A549 (cell line): ENCODE data around the gene FHAD1. TPM values are rescaled to one million over a fixed set of nuclear protein-coding genes. Genes with fewer than 3 reads are reported as not detected.

Experiments used
- ATAC-seq, 2 experiments: fragments of 200-7000 bp in 1 of 2; fragments of >200 bp in 1 of 2; cut with Nextera tagmentation in 1 of 2; cut with Tn5 transposase in 1 of 2; 3 replicates each; pipeline versions ENCODE4 v1.8.0 to v1.9.1; 2018 to 2020; ENCODE audit warnings: mild to moderate bottlenecking in 1 of 2, moderate library complexity in 1 of 2
- CTCF ChIA-PET: fragments of 300-600 bp; sonication (Branson Sonifier 250); formaldehyde crosslinking; extraction: SDS; loops from one replicate; lab custom pipeline; 2021; ENCODE audit warnings: antibody characterized with exemption, inconsistent platforms; lab: Yijun Ruan, JAX
- POLR2A ChIA-PET: fragments of 350-600 bp; formaldehyde crosslinking; extraction: SDS; loops from one replicate; lab custom pipeline; 2021; ENCODE audit warnings: antibody characterized with exemption, inconsistent platforms; lab: Yijun Ruan, JAX
- DNase-seq, 2 experiments: peaks; one replicate each; pipeline versions ENCODE4 v3.0.0 to v3.0.0-alpha.2; 2011 to 2016; ENCODE audit warnings: low read depth in 1 of 2, low spot score in 1 of 2
- FAIRE-seq: peaks from 2 replicates; lab custom pipeline; 2011; peaks lifted over from hg19 to GRCh38; lab: Jason Lieb, UNC
- H3K27ac ChIP-seq, 2 experiments: fragments of >200 bp; sonication (Bioruptor Twin); formaldehyde crosslinking; 3 replicates each; pipeline ENCODE4 v1.5.1; 2016 to 2017
- H3K4me1 ChIP-seq: fragments of >200 bp; sonication (Bioruptor Twin); formaldehyde crosslinking; 3 replicates; pipeline ENCODE4 v1.6.1; 2016
- H3K4me2 ChIP-seq: fragments of >200 bp; sonication (Bioruptor Twin); formaldehyde crosslinking; 3 replicates; pipeline ENCODE4 v1.6.1; 2016
- H3K4me3 ChIP-seq: fragments of >200 bp; sonication (Bioruptor Twin); formaldehyde crosslinking; 3 replicates; pipeline ENCODE4 v1.5.1; 2016
- H3K9me3 ChIP-seq: fragments of >200 bp; sonication (Bioruptor Twin); formaldehyde crosslinking; 3 replicates; pipeline ENCODE4 v1.6.1; 2016
- BHLHE40 ChIP-seq: IDR thresholded peaks from 2 replicates; pipeline ENCODE4 v1.6.1; 2012; ENCODE audit warnings: low read depth, low read length, inconsistent platforms
- CEBPB ChIP-seq, 2 experiments: fragments of >200 bp in 1 of 2; sonication (Bioruptor Twin) in 1 of 2; formaldehyde crosslinking in 1 of 2; IDR thresholded peaks; 2 replicates each; pipeline ENCODE4 v1.6.1; 2012 to 2016
- EHMT2 ChIP-seq: fragments of 200-600 bp; sonication (generic); IDR thresholded peaks from 2 replicates; pipeline ENCODE4 v1.6.1; 2016; ENCODE audit warnings: antibody characterized with exemption, low read depth, mild to moderate bottlenecking, moderate library complexity
- ELK1 ChIP-seq: fragments of 150-350 bp; IDR thresholded peaks from 2 replicates; pipeline ENCODE4 v1.6.1; 2014; ENCODE audit warnings: low read depth, mild to moderate bottlenecking, low read length
- EP300 ChIP-seq, 2 experiments: fragments of >200 bp; sonication (Bioruptor Twin); formaldehyde crosslinking; IDR thresholded peaks; 2 replicates in 1 of 2; 3 replicates in 1 of 2; pipeline ENCODE4 v1.6.1; 2016 to 2017
- FOSB ChIP-seq: fragments of 250-450 bp; sonication (Bioruptor Pico); IDR thresholded peaks from 2 replicates; pipeline ENCODE4 v1.5.0; 2020; ENCODE audit warnings: mild to moderate bottlenecking, moderate library complexity
- FOSL2 ChIP-seq, 2 experiments: fragments of 450-650 bp in 1 of 2; fragments of >200 bp in 1 of 2; sonication (Bioruptor Twin) in 1 of 2; formaldehyde crosslinking; IDR thresholded peaks; 2 replicates each; pipeline versions ENCODE4 v1.5.0 to v1.6.1; 2016 to 2020; ENCODE audit warnings: mild to moderate bottlenecking in 1 of 2, moderate library complexity in 1 of 2
- HES2 ChIP-seq: fragments of >200 bp; sonication (Bioruptor Twin); formaldehyde crosslinking; IDR thresholded peaks from 2 replicates; pipeline ENCODE4 v1.6.1; 2016
- HEYL ChIP-seq: fragments of 250-450 bp; sonication (Bioruptor Pico); IDR thresholded peaks from 2 replicates; pipeline ENCODE4 v1.8.0; 2021; ENCODE audit warnings: mild to moderate bottlenecking, moderate library complexity
- HMGXB4 ChIP-seq: fragments of 250-450 bp; sonication (Bioruptor Pico); IDR thresholded peaks from 2 replicates; pipeline ENCODE4 v1.5.0; 2021; ENCODE audit warnings: mild to moderate bottlenecking, moderate library complexity, borderline replicate concordance
- HOXB13 ChIP-seq: fragments of 250-450 bp; sonication (Bioruptor Pico); IDR thresholded peaks from 2 replicates; pipeline ENCODE4 v1.5.0; 2020; ENCODE audit warnings: low read depth, mild to moderate bottlenecking, moderate library complexity
- HOXB5 ChIP-seq: fragments of 250-450 bp; sonication (Bioruptor Pico); IDR thresholded peaks from 2 replicates; pipeline ENCODE4 v1.5.0; 2020; ENCODE audit warnings: mild to moderate bottlenecking, moderate library complexity
- JUN ChIP-seq, 2 experiments: fragments of >200 bp; sonication (Bioruptor Twin); formaldehyde crosslinking; IDR thresholded peaks; 2 replicates in 1 of 2; 3 replicates in 1 of 2; pipeline ENCODE4 v1.6.1; 2016 to 2017
- KDM5A ChIP-seq: fragments of 200-600 bp; sonication (generic); IDR thresholded peaks from 2 replicates; pipeline ENCODE4 v1.6.1; 2016; ENCODE audit warnings: antibody characterized with exemption, mild to moderate bottlenecking
- MAFK ChIP-seq: fragments of 450-650 bp; IDR thresholded peaks from 2 replicates; pipeline ENCODE4 v1.6.1; 2014; ENCODE audit not compliant: partially characterized antibody
- MAX ChIP-seq: IDR thresholded peaks from 2 replicates; pipeline ENCODE4 v1.6.1; 2012
- NFE2L2 ChIP-seq: fragments of 150-350 bp; conservative IDR thresholded peaks from 2 replicates; pipeline ENCODE4 v1.6.1; 2014; ENCODE audit warnings: low read length
- NPAS2 ChIP-seq: fragments of 250-450 bp; sonication (Bioruptor Pico); IDR thresholded peaks from 2 replicates; pipeline ENCODE4 v1.8.0; 2022; ENCODE audit warnings: mild to moderate bottlenecking, moderate library complexity, borderline replicate concordance
- POLR2A ChIP-seq: IDR thresholded peaks from 2 replicates; pipeline ENCODE4 v1.6.1; 2012; ENCODE audit warnings: mild to moderate bottlenecking, low read length
- RAD21 ChIP-seq, 2 experiments: fragments of >200 bp in 1 of 2; sonication (Bioruptor Twin) in 1 of 2; formaldehyde crosslinking in 1 of 2; IDR thresholded peaks in 1 of 2; conservative IDR thresholded peaks in 1 of 2; 2 replicates in 1 of 2; 3 replicates in 1 of 2; pipeline ENCODE4 v1.6.1; 2012 to 2018; ENCODE audit warnings: inconsistent platforms in 1 of 2
- RCOR1 ChIP-seq: fragments of 150-350 bp; IDR thresholded peaks from 2 replicates; pipeline ENCODE4 v1.6.1; 2014; ENCODE audit warnings: antibody characterized with exemption, low read length, low read depth
- RNF2 ChIP-seq: fragments of 200-600 bp; sonication (generic); IDR thresholded peaks from 2 replicates; pipeline ENCODE4 v1.6.1; 2016; ENCODE audit warnings: low read depth, mild to moderate bottlenecking, antibody characterized with exemption, moderate library complexity, borderline replicate concordance
- SREBF2 ChIP-seq: fragments of 450-650 bp; IDR thresholded peaks from 2 replicates; pipeline ENCODE4 v1.6.1; 2014; ENCODE audit warnings: mild to moderate bottlenecking, moderate library complexity
- TFCP2L1 ChIP-seq: fragments of 250-450 bp; sonication (Bioruptor Pico); IDR thresholded peaks from 2 replicates; pipeline ENCODE4 v1.5.0; 2021; ENCODE audit warnings: mild to moderate bottlenecking
- ZC3H11A ChIP-seq: fragments of 450-650 bp; IDR thresholded peaks from 2 replicates; pipeline ENCODE4 v1.6.1; 2014; ENCODE audit warnings: antibody characterized with exemption, mild to moderate bottlenecking
- ZFP36 ChIP-seq: fragments of 450-650 bp; IDR thresholded peaks from 2 replicates; pipeline ENCODE4 v1.6.1; 2014; ENCODE audit warnings: borderline replicate concordance; ENCODE audit not compliant: partially characterized antibody
- ZNF302 ChIP-seq: fragments of 250-450 bp; sonication (Bioruptor Pico); IDR thresholded peaks from 2 replicates; pipeline ENCODE4 v1.9.0; 2021; ENCODE audit warnings: inconsistent platforms, mild to moderate bottlenecking, moderate library complexity
- WGBS: methylation state at CpG from one replicate; pipeline ENCODE4 v1.1.6; 2017; ENCODE audit errors: missing lambda C conversion rate; 5-methylcytosine and 5-hydroxymethylcytosine counted together
- polyA plus RNA-seq, 4 experiments: library from polyadenylated mRNA; depleted of rRNA in 3 of 4; stranded (reverse); fragments of >200 nt; fragmentation: RNase III in 1 of 4; extraction: RNeasy Plus Mini Kit Qiagen cat#74134 plus additional on column Dnase treatment in 1 of 4; gene quantifications; 2 replicates in 3 of 4; 3 replicates in 1 of 4; pipeline ENCODE4 v1.2.3, GENCODE V29; 2011 to 2017

FHAD1 gene
- polyA plus RNA-seq, 2 of the 4 experiments (the other 2 are of a cell fraction): 0.31 to 0.32 TPM

GRCh38 chr1:15320267-15320666 is 73.2 kb downstream of the FHAD1 start:
- POLR2A ChIA-PET: no interaction called here
- FAIRE-seq (no peak), ATAC-seq (no peak), DNase-seq (no peak)
- H3K9me3 ChIP-seq: peaks cover 16% of the 10 kb centered on the region; the same call in 2 of the 3 replicates
- 80% methylated on average over 5 of the region's 5 CpGs for WGBS
- CTCF ChIA-PET: interaction anchor here (0.7 to 4.9 kb wide), 4 partner anchors 16 to 111 kb away, joined by 3 to 27 read pairs (median 6); no protein-coding TSS in a partner anchor
- H3K4me3 ChIP-seq: no peak overlapping the region
- H3K4me1 ChIP-seq: peaks cover 18% of the 10 kb centered on the region
- H3K27ac ChIP-seq: no peak overlapping the region
- no peak overlapping the region for H3K4me2 ChIP-seq
- TF ChIP-seq HOXB5 (CRISPR knock-in tag) (no peak), KDM5A (no peak), CEBPB (IDR thresholded peaks at IDR 0.05) (no peak), ZFP36 (no peak), MAFK (no peak), FOSB (CRISPR knock-in tag) (no peak), HOXB13 (CRISPR knock-in tag) (no peak), MAX (no peak), FOSL2 (IDR thresholded peaks at IDR 0.05) (no peak), FOSL2 (CRISPR knock-in tag; IDR thresholded peaks at IDR 0.05) (no peak), SREBF2 (no peak), TFCP2L1 (no peak), HMGXB4 (CRISPR knock-in tag) (no peak), HEYL (CRISPR knock-in tag) (no peak)

- peaks cover 16% of the 10 kb centered on the region; the same call in 2 of the 3 replicates for H3K9me3 ChIP-seq
- ATAC-seq (no peak), FAIRE-seq (no peak)
- no peak overlapping the region for H3K27ac ChIP-seq
- CTCF ChIA-PET: interaction anchor here (4.6 kb wide), 1 partner anchor 108 kb away, joined by 150 read pairs; no protein-coding TSS in a partner anchor
- TF ChIP-seq NFE2L2 (no peak), EP300 (IDR thresholded peaks at IDR 0.05) (no peak), MAX (no peak), JUN (IDR thresholded peaks at IDR 0.05) (no peak), RCOR1 (no peak), ZNF302 (no peak), RNF2 (no peak), POLR2A (no peak), NPAS2 (no peak), HES2 (no peak), RAD21 (conservative IDR thresholded peaks at IDR 0.05 in 1 of 2, IDR thresholded peaks at IDR 0.05 in 1 of 2) (no peak), ZC3H11A (no peak), MAFK (no peak), EHMT2 (no peak), ELK1 (no peak), BHLHE40 (no peak), FOSL2 (IDR thresholded peaks at IDR 0.05) (no peak), FOSL2 (CRISPR knock-in tag; IDR thresholded peaks at IDR 0.05) (no peak)
- TF ChIP-seq, all 56 proteins: peak for 0
- H3K4me2 ChIP-seq: no peak overlapping the region
- WGBS: 71% methylated on average over 2 of the region's 2 CpGs
- no peak for DNase-seq
- H3K4me3 ChIP-seq: no peak overlapping the region
- peaks cover 18% of the 10 kb centered on the region for H3K4me1 ChIP-seq
- POLR2A ChIA-PET: no interaction called here
Observed at GRCh38 chr1:15321601-15322000, 74.6 kb downstream of the FHAD1 start.
